Transverse colon (tissue), 4 donors: ENCODE data around the gene ZNF236.

Source experiments
- CTCF ChIP-seq, 5 experiments: fragments of 200-600 bp in 3 of 5; fragments of 450-650 bp in 2 of 5; sonication (generic) in 3 of 5; IDR thresholded peaks; 1 replicate in 2 of 5; 2 replicates in 3 of 5; pipeline ENCODE4 v1.5.1; 2016 to 2017; ENCODE audit warnings: antibody characterized with exemption in 5 of 5, inconsistent platforms in 3 of 5, mild to moderate bottlenecking in 2 of 5, moderate library complexity in 1 of 5
- POLR2AphosphoS5 ChIP-seq, 3 donors: sonication (generic); formaldehyde crosslinking; IDR thresholded peaks; one replicate each; pipeline ENCODE4 v1.6.1; 2016; ENCODE audit warnings: antibody characterized with exemption in 3 of 3

GRCh38 chr18:76935722-76936337 is 113.5 kb downstream of the ZNF236 start:
- TF ChIP-seq CTCF (IDR thresholded peaks at IDR 0.05) (no peak), POLR2AphosphoS5 (IDR thresholded peaks at IDR 0.05) (no peak)
